Activated CD8-positive, alpha-beta memory T cell treated with anti-CD3 and anti-CD28 coated beads for 24 hours (primary cell): Measurements from ENCODE around the gene FAM200C.

Experiments used
- DNase-seq: peaks from one replicate; pipeline ENCODE4 v3.0.0-alpha.2; 2020

Gene FAM200C

DNA sequence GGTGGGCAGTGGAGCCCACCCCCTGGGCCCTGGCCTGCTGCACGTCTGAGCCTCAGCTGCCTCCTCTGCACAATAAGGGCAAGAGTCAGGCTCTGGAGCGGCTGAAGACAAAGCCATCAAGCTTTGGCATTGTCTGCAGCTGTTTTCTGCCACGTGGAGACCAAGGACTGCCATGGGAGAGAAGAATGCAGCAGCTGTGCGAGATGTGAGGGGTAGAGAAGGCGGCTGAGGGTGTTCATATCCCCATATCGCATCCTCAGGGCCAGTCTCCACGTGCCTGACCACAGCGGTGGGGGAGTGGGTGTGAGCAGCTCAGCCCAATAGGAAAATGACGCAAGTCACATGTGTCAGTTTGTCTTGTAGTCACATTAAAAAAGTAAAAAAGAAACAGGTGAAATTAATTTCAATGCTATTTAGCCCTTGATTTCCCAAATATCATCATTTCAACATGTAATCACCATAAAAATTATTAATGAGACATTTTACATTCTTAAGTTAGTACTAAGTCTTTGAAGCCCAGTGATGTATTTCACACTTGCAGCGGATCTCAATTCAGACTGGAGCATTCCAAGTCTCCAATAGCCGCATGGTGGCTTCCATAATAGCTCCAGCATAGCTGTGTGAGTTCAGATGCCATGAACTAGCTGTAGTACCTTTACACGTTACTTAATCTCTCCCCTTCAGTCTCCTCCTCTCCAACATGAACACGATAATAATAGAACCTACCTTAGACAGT lies 36.0 kb downstream of the FAM200C start:
- no peak for DNase-seq

GRCh38 chr5:160363211-160363610 lies 36.6 kb downstream of the FAM200C start:
- no peak for DNase-seq

DNA sequence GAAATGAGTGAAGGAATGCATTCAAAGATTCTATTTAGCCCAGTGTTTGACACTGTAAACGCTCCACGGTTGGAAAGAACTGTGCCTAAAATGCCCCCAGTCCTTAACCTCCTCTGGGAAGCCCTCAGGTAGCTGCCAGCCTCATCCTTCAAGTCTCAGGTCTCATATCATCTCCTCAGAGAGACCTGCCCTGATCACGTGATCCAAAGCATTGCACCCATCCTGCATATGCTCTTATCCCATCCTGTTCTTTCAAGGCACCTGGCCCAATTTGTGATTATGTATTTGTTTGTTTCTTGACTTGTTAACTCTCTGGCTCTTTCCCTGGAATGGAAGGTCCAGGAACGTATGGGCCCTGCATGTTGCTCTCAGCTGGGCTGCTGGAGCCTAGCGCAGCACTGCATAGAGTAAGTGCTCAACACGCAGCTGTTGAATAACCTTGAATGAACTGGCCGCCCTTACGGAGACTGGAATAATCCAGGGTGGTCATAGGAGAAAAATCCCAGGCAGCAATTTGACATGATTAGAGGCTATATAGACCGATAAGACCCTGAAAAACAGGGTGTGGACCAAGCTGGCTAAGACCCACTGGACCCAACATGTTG lies 38.1 kb downstream of the FAM200C start:
- no peak for DNase-seq

- DNase-seq: no peak
These were observed 39.5 kb downstream of the FAM200C start for GRCh38 chr5:160360310-160360709.

- DNase-seq: no peak
These were observed 40.0 kb downstream of the FAM200C start for GRCh38 chr5:160359816-160360215.

DNA sequence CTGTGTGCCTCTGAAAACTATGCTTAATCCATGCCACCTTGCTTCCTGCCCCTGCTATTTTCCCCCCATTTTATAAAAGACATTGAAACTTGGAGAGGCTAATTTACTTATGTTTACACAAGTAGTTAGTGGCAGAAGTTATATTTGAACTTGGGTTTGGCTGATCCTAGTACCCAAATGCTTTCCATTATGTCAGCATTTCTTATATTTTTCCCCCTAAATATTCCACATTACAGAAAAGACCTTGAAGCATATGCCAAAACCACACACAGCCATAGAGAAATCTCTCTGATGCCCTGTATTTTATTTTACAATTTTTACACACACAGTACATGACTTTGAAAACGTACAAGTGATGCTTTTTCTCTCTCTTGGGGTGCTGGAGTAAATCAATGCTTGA lies 40.6 kb downstream of the FAM200C start:
- DNase-seq: no peak

DNA sequence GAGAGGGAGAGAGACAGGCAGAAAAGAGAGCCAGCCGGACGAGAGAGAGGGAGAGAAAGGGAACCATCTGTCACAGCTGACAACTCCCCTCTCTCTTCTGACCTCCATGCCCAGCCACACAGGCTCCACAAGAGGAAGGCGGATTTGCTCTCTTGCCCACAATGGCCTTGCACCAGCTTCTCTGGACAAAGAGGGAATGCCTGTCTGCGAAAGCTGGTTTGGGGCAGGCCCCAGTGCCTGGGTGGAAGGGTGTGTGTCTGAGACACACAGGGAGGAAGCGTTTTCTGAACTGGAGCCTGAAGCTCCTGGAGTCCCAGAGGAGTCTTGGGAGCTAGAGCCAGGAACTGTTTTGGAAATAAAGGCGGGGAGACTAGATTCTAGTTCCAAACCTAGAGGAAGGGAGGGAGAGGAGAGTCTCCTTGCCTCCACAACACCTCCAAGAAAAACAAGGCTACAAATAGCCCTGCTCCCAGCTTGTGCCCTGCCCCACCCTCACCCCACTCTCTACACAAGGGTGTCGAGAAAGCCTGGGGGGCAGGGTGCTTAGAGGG lies 41.9 kb downstream of the FAM200C start:
- no peak for DNase-seq

DNA sequence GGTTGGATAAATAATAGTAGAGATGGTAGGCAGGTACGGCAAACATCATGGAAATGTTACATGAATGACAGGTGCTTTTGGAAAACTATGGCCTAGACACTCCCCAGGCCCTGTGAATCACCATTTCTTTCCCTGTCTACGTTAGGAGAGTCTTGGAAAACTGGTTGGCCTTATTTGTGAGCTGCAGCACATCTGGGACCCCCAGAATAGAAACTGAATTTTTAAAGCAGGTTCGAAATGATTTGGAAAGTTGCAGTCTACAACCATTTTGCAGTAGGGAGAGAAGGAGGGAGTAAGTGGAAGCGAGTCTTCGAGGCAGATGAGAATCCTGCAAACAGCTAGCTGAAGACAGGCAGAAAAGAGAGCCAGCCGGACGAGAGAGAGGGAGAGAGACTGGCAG lies 42.5 kb downstream of the FAM200C start:
- DNase-seq: no peak

- DNase-seq: no peak
These were observed 43.1 kb downstream of the FAM200C start for GRCh38 chr5:160356550-160357347.

- DNase-seq: no peak
These were observed 45.2 kb downstream of the FAM200C start for GRCh38 chr5:160354666-160355065.

DNA sequence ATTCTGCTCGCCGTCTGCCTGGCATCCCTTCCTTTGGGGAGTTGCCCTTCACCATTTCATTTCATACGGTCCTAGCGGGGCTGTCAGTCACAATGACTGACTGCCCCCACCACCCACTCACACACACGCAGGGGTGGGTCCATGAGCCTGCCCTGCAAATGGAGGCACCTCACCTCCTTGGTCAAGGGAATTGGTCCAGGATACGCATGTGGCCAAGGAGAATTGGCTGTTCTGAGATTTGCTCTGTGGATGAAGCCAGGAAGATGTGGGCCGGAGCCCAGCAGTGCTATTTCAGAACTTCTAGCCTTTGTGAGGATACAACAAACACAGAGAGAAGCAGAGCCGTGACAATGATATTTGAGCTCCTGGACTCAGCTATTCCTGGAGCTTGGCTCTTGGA lies 46.5 kb downstream of the FAM200C start:
- no peak for DNase-seq

- DNase-seq: no peak
These were observed 47.5 kb downstream of the FAM200C start for GRCh38 chr5:160352308-160352707.

DNA sequence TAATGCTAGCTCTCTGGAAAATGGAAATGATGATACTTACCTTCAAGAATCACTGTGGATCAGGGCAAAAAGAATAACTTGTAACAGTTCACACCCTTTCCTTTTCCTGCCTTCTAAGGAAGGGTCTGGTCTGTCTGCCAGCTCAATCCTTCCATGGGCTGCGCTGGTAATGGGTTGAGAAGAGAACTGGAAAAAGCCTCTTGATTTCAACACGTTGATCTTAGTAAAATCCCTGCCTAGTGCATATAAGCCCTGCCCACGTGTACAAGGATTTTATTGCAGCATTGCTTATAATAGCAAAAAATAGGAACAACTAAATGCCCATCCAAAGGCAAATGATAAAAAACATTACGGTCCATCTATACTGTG lies 49.9 kb downstream of the FAM200C start:
- no peak for DNase-seq

DNA sequence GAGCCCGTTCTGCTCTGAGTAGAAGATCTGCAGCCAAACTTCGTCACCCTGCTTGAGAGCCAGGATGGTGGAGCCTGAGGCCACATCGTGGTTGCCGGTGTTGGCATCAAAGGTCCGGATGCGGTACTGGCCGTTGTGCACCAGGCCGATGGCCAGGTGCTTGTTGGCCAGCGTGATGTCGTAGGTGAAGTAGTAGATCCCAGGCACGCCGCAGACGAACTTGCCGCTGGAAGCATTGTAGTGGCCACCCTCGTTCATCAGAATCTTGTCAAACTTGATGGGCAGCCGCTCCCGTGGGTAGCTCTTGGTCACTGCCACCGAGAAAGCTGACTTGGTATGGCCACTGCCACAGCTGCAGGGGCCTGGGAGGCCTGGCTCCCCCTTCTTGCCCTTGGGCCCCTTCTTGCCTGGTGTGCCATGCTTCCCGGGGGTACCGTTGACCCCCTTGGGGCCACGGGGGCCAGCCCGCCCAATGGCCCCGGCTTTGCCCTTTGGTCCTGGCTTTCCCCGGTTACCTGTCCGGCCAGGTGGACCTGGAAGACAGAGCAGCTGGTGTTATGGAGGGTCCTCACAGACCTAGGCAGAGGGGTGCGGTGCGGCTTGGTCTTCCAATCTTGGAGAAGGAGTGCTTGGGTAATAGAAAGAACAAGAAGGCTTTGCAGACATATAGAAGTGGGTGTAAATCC lies 50.5 kb downstream of the FAM200C start:
- no peak for DNase-seq

- no peak for DNase-seq
These were observed 51.8 kb downstream of the FAM200C start for GRCh38 chr5:160348080-160348479.

DNA sequence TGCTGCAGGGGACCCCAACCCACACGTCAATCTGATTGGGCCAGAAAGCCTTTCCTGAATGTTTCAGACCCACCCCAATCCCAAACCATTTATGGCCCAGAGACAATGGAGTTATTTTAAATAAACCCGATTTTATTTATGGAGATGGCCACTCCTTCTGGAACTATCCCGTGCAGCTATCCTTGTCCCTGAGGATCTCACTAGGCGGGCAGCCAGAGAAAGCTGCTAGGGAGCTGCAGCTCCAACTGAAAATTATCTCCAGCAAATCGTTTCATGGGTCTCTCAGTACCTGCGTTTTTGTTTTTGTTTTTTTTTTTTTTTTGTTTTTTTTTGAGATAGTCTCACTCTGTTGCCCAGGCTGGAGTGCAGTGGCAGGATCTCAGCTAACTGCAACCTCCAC lies 52.4 kb downstream of the FAM200C start:
- no peak for DNase-seq
